Small intestine (tissue), 7 donors: ENCODE measurements around the gene VEPH1. TPM values are rescaled to one million over a fixed set of nuclear protein-coding genes. Genes with fewer than 3 reads are reported as not detected.

ENCODE experiments used
- DNase-seq, 2 donors: peaks; one replicate each; pipeline versions ENCODE4 v3.0.0 to v3.0.0-alpha.2; 2013
- FAIRE-seq: peaks from 2 replicates; lab custom pipeline; 2012; peaks lifted over from hg19 to GRCh38; lab: Jason Lieb, UNC
- H3K27ac ChIP-seq, 3 donors: one replicate each; pipeline ENCODE4 v1.5.1; 2013; ENCODE audit warnings: low read length in 2 of 3, mild to moderate bottlenecking in 2 of 3, control low read depth in 1 of 3, inconsistent platforms in 1 of 3, low read depth in 1 of 3, moderate library complexity in 1 of 3
- H3K27me3 ChIP-seq, 3 donors: one replicate each; pipeline ENCODE4 v1.6.1; 2013; ENCODE audit warnings: low read length in 3 of 3, inconsistent platforms in 1 of 3; ENCODE audit not compliant: control insufficient read depth in 3 of 3, insufficient read depth in 3 of 3
- H3K36me3 ChIP-seq, 3 donors: one replicate each; pipeline ENCODE4 v1.6.1; 2013; ENCODE audit warnings: low read length in 3 of 3, inconsistent platforms in 1 of 3, low read depth in 1 of 3, mild to moderate bottlenecking in 1 of 3, moderate library complexity in 1 of 3; ENCODE audit not compliant: control insufficient read depth in 3 of 3, insufficient read depth in 2 of 3
- H3K4me1 ChIP-seq, 3 donors: one replicate each; pipeline ENCODE4 v1.6.1; 2013; ENCODE audit warnings: low read length in 2 of 3, inconsistent platforms in 1 of 3, low read depth in 1 of 3, mild to moderate bottlenecking in 1 of 3, moderate library complexity in 1 of 3; ENCODE audit not compliant: control insufficient read depth in 3 of 3, insufficient read depth in 2 of 3
- H3K4me3 ChIP-seq, 3 donors: one replicate each; pipeline ENCODE4 v1.5.1; 2013; ENCODE audit warnings: low read length in 3 of 3, control low read depth in 1 of 3, inconsistent platforms in 1 of 3, low read depth in 1 of 3, mild to moderate bottlenecking in 1 of 3, moderate library complexity in 1 of 3
- H3K9me3 ChIP-seq, 2 donors: one replicate each; pipeline ENCODE4 v1.6.1; 2013; ENCODE audit warnings: low read depth in 1 of 2, low read length in 1 of 2; ENCODE audit not compliant: control insufficient read depth in 2 of 2, insufficient read depth in 1 of 2
- WGBS, 3 donors: extraction: QIAGEN DNeasy Blood & Tissue Kit; methylation state at CpG; one replicate each; pipeline ENCODE4 v1.1.7; 2013; 5-methylcytosine and 5-hydroxymethylcytosine counted together
- polyA plus RNA-seq, 4 donors: library from polyadenylated mRNA; stranded (reverse) in 3 of 4; unstranded in 1 of 4; fragments of 200-250 nt in 3 of 4; fragments of 120-200 nt in 1 of 4; gene quantifications; one replicate each; pipeline versions ENCODE4 v1.2.1 to v1.2.3, GENCODE V29; 2013
- donor health status: healthy with polysubstance abuse.
- donor health status: control.
- donor health status: control.
- donor health status: Bipolar disorder and iron deficiency.
- donor health status: healthy.

VEPH1 gene
- polyA plus RNA-seq, 4 donors: 0.04 to 0.18 TPM; not detected in 2

GRCh38 chr3:157475921-157476414, 27.2 kb downstream of the VEPH1 start:
- DNase-seq (no peak), FAIRE-seq (no peak)
- Histone ChIP-seq H3K9me3 (no peaks in the 10 kb centered on the region), H3K4me1 (no peaks in the 10 kb centered on the region), H3K4me3 (no peak overlapping the region), H3K27ac (no peak overlapping the region), H3K36me3 (no peaks in the 10 kb centered on the region), H3K27me3 (no peaks in the 10 kb centered on the region)
- 22 to 45% (median 23%) methylated on average over 1 of the region's 1 CpG for WGBS, 3 donors

GRCh38 chr3:157472648-157473047, 30.6 kb downstream of the VEPH1 start:
- no peak for DNase-seq
- no peaks in the 10 kb centered on the region for H3K4me1 ChIP-seq
- no peaks in the 10 kb centered on the region for H3K9me3 ChIP-seq
- H3K27me3 ChIP-seq: no peaks in the 10 kb centered on the region
- no peak overlapping the region for H3K27ac ChIP-seq
- 92 to 97% (median 96%) methylated on average over 1 of the region's 1 CpG for WGBS, 3 donors
- H3K4me3 ChIP-seq: no peak overlapping the region
- H3K36me3 ChIP-seq: no peaks in the 10 kb centered on the region
- FAIRE-seq: no peak

- H3K9me3 ChIP-seq: no peaks in the 10 kb centered on the region
Observed at GRCh38 chr3:157471064-157471463, 32.2 kb downstream of the VEPH1 start.

GRCh38 chr3:157469561-157470294, 33.5 kb downstream of the VEPH1 start:
- Histone ChIP-seq H3K36me3 (no peaks in the 10 kb centered on the region), H3K9me3 (no peaks in the 10 kb centered on the region), H3K4me3 (no peak overlapping the region), H3K4me1 (no peaks in the 10 kb centered on the region), H3K27ac (no peak overlapping the region), H3K27me3 (no peaks in the 10 kb centered on the region)
- no peak for DNase-seq
- FAIRE-seq: no peak
- WGBS, 3 donors: 80 to 84% (median 80%) methylated on average over 7 of the region's 7 CpGs

More at GRCh38 chr3:157471064-157471463, 32.2 kb downstream of the VEPH1 start:
- no peaks in the 10 kb centered on the region for H3K4me1 ChIP-seq
- H3K27ac ChIP-seq: no peak overlapping the region
- DNase-seq (no peak), FAIRE-seq (no peak)
- no peaks in the 10 kb centered on the region for H3K27me3 ChIP-seq
- H3K4me3 ChIP-seq: no peak overlapping the region
- WGBS, 3 donors: 63 to 69% (median 68%) methylated on average over 1 of the region's 1 CpG
- no peaks in the 10 kb centered on the region for H3K36me3 ChIP-seq

GRCh38 chr3:157467200-157467599, 36.0 kb downstream of the VEPH1 start:
- Histone ChIP-seq H3K27ac (no peak overlapping the region), H3K4me3 (no peak overlapping the region), H3K27me3 (no peaks in the 10 kb centered on the region), H3K36me3 (no peaks in the 10 kb centered on the region), H3K4me1 (no peaks in the 10 kb centered on the region), H3K9me3 (no peaks in the 10 kb centered on the region)
- FAIRE-seq (no peak), DNase-seq (no peak)
- WGBS, 3 donors: 33 to 73% (median 72%) methylated on average over 1 of the region's 1 CpG

- Histone ChIP-seq H3K36me3 (no peaks in the 10 kb centered on the region), H3K4me1 (no peaks in the 10 kb centered on the region), H3K27ac (no peak overlapping the region), H3K27me3 (no peaks in the 10 kb centered on the region), H3K9me3 (no peaks in the 10 kb centered on the region), H3K4me3 (no peak overlapping the region)
- DNase-seq: no peak
- 47 to 86% (median 80%) methylated on average over 1 of the region's 1 CpG for WGBS, 3 donors
- FAIRE-seq: no peak
Observed at GRCh38 chr3:157465741-157466140, 37.5 kb downstream of the VEPH1 start.

GRCh38 chr3:157464321-157464720, 38.9 kb downstream of the VEPH1 start:
- WGBS, 3 donors: 61 to 83% (median 75%) methylated on average over 3 of the region's 3 CpGs
- H3K27ac ChIP-seq: no peak overlapping the region
- DNase-seq (no peak), FAIRE-seq (no peak)
- H3K4me3 ChIP-seq: no peak overlapping the region
- no peaks in the 10 kb centered on the region for H3K4me1 ChIP-seq
- H3K27me3 ChIP-seq: no peaks in the 10 kb centered on the region
- no peaks in the 10 kb centered on the region for H3K36me3 ChIP-seq
- H3K9me3 ChIP-seq: no peaks in the 10 kb centered on the region

GRCh38 chr3:157463816-157464215, 39.4 kb downstream of the VEPH1 start:
- Histone ChIP-seq H3K27ac (no peak overlapping the region), H3K27me3 (no peaks in the 10 kb centered on the region), H3K36me3 (no peaks in the 10 kb centered on the region), H3K4me3 (no peak overlapping the region), H3K4me1 (no peaks in the 10 kb centered on the region), H3K9me3 (no peaks in the 10 kb centered on the region)
- DNase-seq: no peak
- FAIRE-seq: no peak
- WGBS, 3 donors: 50 to 78% (median 52%) methylated on average over 1 of the region's 1 CpG
